H1 (cell line): Measurements from ENCODE around the gene STXBP4. TPM values are rescaled to one million over a fixed set of nuclear protein-coding genes. Genes with fewer than 3 reads are reported as not detected.

Experiments
- CTCF ChIA-PET: fragments of 300-600 bp; sonication (Branson Sonifier 250); formaldehyde crosslinking; loops from one replicate; lab custom pipeline; 2021; ENCODE audit not compliant: partially characterized antibody; lab: Charles Lee
- POLR2A ChIA-PET: fragments of 300-600 bp; sonication (Branson Sonifier 250); formaldehyde crosslinking; loops from one replicate; lab custom pipeline; 2021; ENCODE audit warnings: inconsistent platforms; ENCODE audit not compliant: partially characterized antibody; lab: Charles Lee
- DNase-seq, 2 experiments: peaks; one replicate each; pipeline versions ENCODE4 v3.0.0 to v3.0.0-alpha.2; 2010 to 2022; ENCODE audit warnings: low spot score in 2 of 2, low read depth in 1 of 2, mixed read lengths in 1 of 2
- FAIRE-seq: peaks from 2 replicates; lab custom pipeline; 2011; peaks lifted over from hg19 to GRCh38; lab: Jason Lieb, UNC
- H2AFZ ChIP-seq: 2 replicates; pipeline ENCODE4 v1.8.1; 2012; ENCODE audit warnings: low read length, inconsistent platforms
- H2AK5ac ChIP-seq: 2 replicates; pipeline ENCODE4 v1.6.1; 2013; ENCODE audit warnings: low read depth, low read length
- H2BK120ac ChIP-seq: replicated peaks from 2 replicates; pipeline ENCODE3; 2013; ENCODE audit warnings: low read depth, low read length, inconsistent platforms
- H2BK12ac ChIP-seq: 2 replicates; pipeline ENCODE4 v1.6.1; 2013; ENCODE audit warnings: low read depth, low read length
- H2BK15ac ChIP-seq: 2 replicates; pipeline ENCODE4 v1.6.1; 2013; ENCODE audit warnings: low read length
- H2BK20ac ChIP-seq: 2 replicates; pipeline ENCODE4 v1.6.1; 2013; ENCODE audit warnings: low read length
- H2BK5ac ChIP-seq: 2 replicates; pipeline ENCODE4 v1.6.1; 2013; ENCODE audit warnings: low read depth, low read length
- H3K14ac ChIP-seq: 2 replicates; pipeline ENCODE4 v1.6.1; 2013; ENCODE audit warnings: inconsistent platforms; ENCODE audit not compliant: insufficient read length
- H3K18ac ChIP-seq: 2 replicates; pipeline ENCODE4 v1.6.1; 2013; ENCODE audit warnings: low read length; ENCODE audit errors: extremely low read depth
- H3K23ac ChIP-seq: 2 replicates; pipeline ENCODE4 v1.6.1; 2013; ENCODE audit warnings: inconsistent platforms; ENCODE audit not compliant: insufficient read length
- H3K23me2 ChIP-seq: 2 replicates; pipeline ENCODE4 v1.6.1; 2013; ENCODE audit warnings: low read depth, low read length
- H3K27ac ChIP-seq: 2 replicates; pipeline ENCODE4 v1.6.1; 2011; ENCODE audit warnings: low read depth, low read length, inconsistent platforms
- H3K27me3 ChIP-seq, 4 experiments: replicated peaks in 1 of 4; 1 replicate in 1 of 4; 2 replicates in 3 of 4; pipeline versions ENCODE4 v1.6.1 to v1.8.1; 2011 to 2013; ENCODE audit warnings: low read length in 3 of 4, mild to moderate bottlenecking in 3 of 4, inconsistent platforms in 2 of 4, mixed read lengths in 2 of 4, moderate library complexity in 1 of 4; ENCODE audit not compliant: control insufficient read depth in 3 of 4, insufficient read depth in 3 of 4; ENCODE audit errors: extremely low read depth in 1 of 4
- H3K36me3 ChIP-seq, 4 experiments: 2 replicates each; pipeline versions ENCODE4 v1.6.1 to v1.8.1; 2011 to 2013; ENCODE audit warnings: mild to moderate bottlenecking in 4 of 4, low read length in 3 of 4, moderate library complexity in 2 of 4, control low read depth in 1 of 4, inconsistent platforms in 1 of 4; ENCODE audit not compliant: insufficient read depth in 4 of 4, control insufficient read depth in 2 of 4
- H3K4ac ChIP-seq: replicated peaks from 2 replicates; pipeline ENCODE3; 2013; ENCODE audit warnings: low read length, low read depth, mixed read lengths, inconsistent platforms; ENCODE audit not compliant: insufficient read length
- H3K4me1 ChIP-seq, 4 experiments: replicated peaks in 1 of 4; 1 replicate in 1 of 4; 2 replicates in 3 of 4; pipeline versions ENCODE4 v1.6.1 to v1.8.1; 2011 to 2013; ENCODE audit warnings: low read length in 3 of 4, inconsistent platforms in 2 of 4, mixed read lengths in 1 of 4; ENCODE audit not compliant: insufficient read depth in 4 of 4, control insufficient read depth in 3 of 4
- H3K4me2 ChIP-seq, 2 experiments: 2 replicates each; pipeline versions ENCODE4 v1.6.1 to v1.8.1; 2011 to 2013; ENCODE audit warnings: low read depth in 2 of 2, low read length in 2 of 2, control low read depth in 1 of 2, inconsistent platforms in 1 of 2, mild to moderate bottlenecking in 1 of 2; ENCODE audit not compliant: insufficient read depth in 1 of 2
- H3K4me3 ChIP-seq, 4 experiments: fragments of 200-600, 300-600 bp in 1 of 4; sonication (generic), shearing (Covaris generic), sonication (Bioruptor Twin) in 1 of 4; 2 replicates each; pipeline versions ENCODE4 v1.5.1 to v1.8.1; 2011 to 2016; ENCODE audit warnings: low read length in 4 of 4, low read depth in 3 of 4, control low read depth in 2 of 4, inconsistent platforms in 2 of 4, mild to moderate bottlenecking in 2 of 4, mixed read lengths in 1 of 4, moderate library complexity in 1 of 4; ENCODE audit not compliant: insufficient read depth in 2 of 4; ENCODE audit errors: extremely low read depth in 1 of 4
- H3K56ac ChIP-seq: replicated peaks from 2 replicates; pipeline ENCODE3; 2013; ENCODE audit warnings: low read depth, mild to moderate bottlenecking, mixed read lengths, low read length, inconsistent platforms; ENCODE audit not compliant: insufficient read length
- H3K79me1 ChIP-seq: 2 replicates; pipeline ENCODE4 v1.6.1; 2013; ENCODE audit warnings: low read depth, low read length, control low read depth
- H3K79me2 ChIP-seq, 2 experiments: 2 replicates each; pipeline versions ENCODE4 v1.6.1 to v1.8.1; 2012 to 2013; ENCODE audit warnings: low read length in 2 of 2, mild to moderate bottlenecking in 2 of 2, inconsistent platforms in 1 of 2; ENCODE audit not compliant: insufficient read depth in 2 of 2, control insufficient read depth in 1 of 2
- H3K9ac ChIP-seq, 4 experiments: replicated peaks in 1 of 4; 1 replicate in 1 of 4; 2 replicates in 3 of 4; pipeline versions ENCODE4 v1.6.1 to v1.8.1; 2011 to 2013; ENCODE audit warnings: low read depth in 3 of 4, low read length in 3 of 4, control low read depth in 2 of 4, mild to moderate bottlenecking in 2 of 4, moderate library complexity in 2 of 4, inconsistent platforms in 1 of 4; ENCODE audit errors: extremely low read depth in 1 of 4
- H3K9me3 ChIP-seq, 2 experiments: 2 replicates each; pipeline versions ENCODE4 v1.6.1 to v1.8.1; 2012 to 2013; ENCODE audit warnings: mild to moderate bottlenecking in 2 of 2, moderate library complexity in 2 of 2, control low read depth in 1 of 2, inconsistent platforms in 1 of 2, low read depth in 1 of 2, low read length in 1 of 2, mixed read lengths in 1 of 2; ENCODE audit not compliant: insufficient read depth in 2 of 2
- H4K20me1 ChIP-seq, 2 experiments: replicated peaks in 1 of 2; 2 replicates each; pipeline versions ENCODE3 to v1.8.1; 2011 to 2013; ENCODE audit warnings: inconsistent platforms in 2 of 2, low read length in 2 of 2, mild to moderate bottlenecking in 1 of 2; ENCODE audit not compliant: insufficient read depth in 2 of 2, control insufficient read depth in 1 of 2
- H4K5ac ChIP-seq: 2 replicates; pipeline ENCODE4 v1.6.1; 2013; ENCODE audit warnings: low read length, low read depth, mixed read lengths, inconsistent platforms; ENCODE audit not compliant: insufficient read length
- H4K8ac ChIP-seq: 2 replicates; pipeline ENCODE4 v1.8.0; 2013; ENCODE audit warnings: mild to moderate bottlenecking, moderate library complexity, low read length, inconsistent platforms; ENCODE audit not compliant: insufficient read depth; ENCODE audit errors: extremely low read depth
- H4K91ac ChIP-seq: replicated peaks from 2 replicates; pipeline ENCODE3; 2013; ENCODE audit warnings: low read length, mixed read lengths, inconsistent platforms; ENCODE audit not compliant: insufficient read length
- ATF2 ChIP-seq: IDR thresholded peaks from 2 replicates; pipeline ENCODE4 v1.6.1; 2012; ENCODE audit warnings: low read length, inconsistent platforms
- EGR1 ChIP-seq: IDR thresholded peaks from 2 replicates; pipeline ENCODE4 v1.6.1; 2011; ENCODE audit warnings: low read depth, low read length, borderline replicate concordance
- GTF2F1 ChIP-seq: IDR thresholded peaks from 2 replicates; pipeline ENCODE4 v1.6.1; 2012; ENCODE audit warnings: low read depth, low read length, improper control_type of control experiment, borderline replicate concordance
- RNF2 ChIP-seq: fragments of 200-900, 300-1000 bp; sonication (generic); IDR thresholded peaks from 2 replicates; pipeline ENCODE4 v1.7.1; 2016; ENCODE audit warnings: borderline replicate concordance, low read depth, mild to moderate bottlenecking, antibody characterized with exemption, low read length; ENCODE audit not compliant: poor library complexity, severe bottlenecking; ENCODE audit errors: missing control alignments
- RXRA ChIP-seq: IDR thresholded peaks from 2 replicates; pipeline ENCODE4 v1.6.1; 2011; ENCODE audit warnings: low read depth, mild to moderate bottlenecking, low read length, moderate library complexity; ENCODE audit not compliant: insufficient read depth
- SUZ12 ChIP-seq: fragments of 200-600 bp; sonication (generic); IDR thresholded peaks from 2 replicates; pipeline ENCODE4 v1.6.1; 2012; ENCODE audit warnings: mild to moderate bottlenecking, inconsistent platforms, low read length, moderate library complexity, mixed read lengths
- WGBS, 2 experiments: shearing (Covaris generic) in 1 of 2; methylation state at CpG; one replicate each; pipeline versions ENCODE4 v1.1.6 to v1.1.7; 2013 to 2015; ENCODE audit warnings: low lambda C conversion rate in 2 of 2, mixed read lengths in 2 of 2, inconsistent platforms in 1 of 2, low coverage in 1 of 2, missing lambda C conversion rate in 1 of 2; ENCODE audit not compliant: insufficient replicate concordance in 2 of 2, insufficient coverage in 1 of 2, insufficient read length in 1 of 2; ENCODE audit errors: extremely low coverage in 1 of 2, missing lambda C conversion rate in 1 of 2; 5-methylcytosine and 5-hydroxymethylcytosine counted together
- polyA plus RNA-seq, 7 experiments: library from polyadenylated mRNA; depleted of rRNA in 3 of 7; stranded (reverse) in 5 of 7; unstranded in 2 of 7; fragments of >200 nt in 5 of 7; fragments of 200-250 nt in 2 of 7; gene quantifications; 1 replicate in 5 of 7; 2 replicates in 1 of 7; 4 replicates in 1 of 7; pipeline versions ENCODE4 v1.2.1 to v1.2.3, GENCODE V29; 2011 to 2013; ENCODE audit warnings: missing spikeins in 2 of 7, mixed read lengths in 2 of 7
- total RNA-seq: library from RNA; stranded (reverse); fragmentation: NEBNext Ultra II Directional; extraction: Animal tissue kit (Norgen Biotek cat#: 25700); gene quantifications from 2 replicates; pipeline ENCODE4 v1.2.1, GENCODE V29; 2021
- TF ChIP-seq, protein P1 (sequence below): IDR thresholded peaks from 2 replicates; pipeline ENCODE4 v1.6.1; 2011; ENCODE audit warnings: low read depth, mild to moderate bottlenecking, low read length; ENCODE audit not compliant: insufficient read depth
- TF ChIP-seq, protein P2 (sequence below), 3 experiments: IDR thresholded peaks; 1 replicate in 2 of 3; 2 replicates in 1 of 3; pipeline versions ENCODE4 v1.5.1 to v1.6.1; 2011; ENCODE audit warnings: low read length in 3 of 3, mild to moderate bottlenecking in 3 of 3, inconsistent platforms in 2 of 3, low read depth in 1 of 3, moderate library complexity in 1 of 3; ENCODE audit not compliant: insufficient read depth in 1 of 3; ENCODE audit errors: control extremely low read depth in 1 of 3

STXBP4 gene
- total and polyA plus RNA-seq, 2 of the 8 experiments (the other 6 are each of a cell fraction or from before 2014, with no cell fraction given): 3.2 to 18.5 TPM

- no peak overlapping the region for H2BK15ac ChIP-seq
- no peak overlapping the region for H2AK5ac ChIP-seq
- H4K91ac ChIP-seq: no peak overlapping the region
- WGBS, 2 experiments: 91% methylated on average over 3 of the region's 3 CpGs; no CpG with 5 or more reads in 1 of the 2 experiments
- H2BK12ac ChIP-seq: no peak overlapping the region
- peaks cover 0 to 2% of the 10 kb centered on the region in 2 experiments for H4K20me1 ChIP-seq
- H3K23ac ChIP-seq: no peak overlapping the region
- no peak overlapping the region for H3K4me3 ChIP-seq
- ChIA-PET POLR2A (no interaction called here), CTCF (interaction anchor here (0.9 kb wide), 1 partner anchor 55 kb away, joined by 4 read pairs; no protein-coding TSS in a partner anchor)
- peaks cover 0 to 4% (median 0%) of the 10 kb centered on the region in 4 experiments; a peak in 1 of 8 replicates for H3K36me3 ChIP-seq
- no peak overlapping the region for H3K27ac ChIP-seq
- peaks cover 7% of the 10 kb centered on the region; the same call in 1 of the 2 replicates for H3K23me2 ChIP-seq
- H2BK5ac ChIP-seq: no peak overlapping the region
- H4K5ac ChIP-seq: no peak overlapping the region
- H3K27me3 ChIP-seq: no peaks in the 10 kb centered on the region
- peaks cover 2 to 84% of the 10 kb centered on the region in 2 experiments; a peak in 3 of 4 replicates for H3K79me2 ChIP-seq
- H3K79me1 ChIP-seq: peaks cover 5% of the 10 kb centered on the region; the same call in 1 of the 2 replicates
- no peak overlapping the region for H2AFZ ChIP-seq
- H3K4me2 ChIP-seq: no peak overlapping the region
- no peak overlapping the region for H3K18ac ChIP-seq
- no peak overlapping the region for H4K8ac ChIP-seq
- no peak overlapping the region for H2BK120ac ChIP-seq
- no peak overlapping the region for H2BK20ac ChIP-seq
- no peak for DNase-seq
- H3K4me1 ChIP-seq: peaks cover 0 to 5% (median 0%) of the 10 kb centered on the region in 4 experiments; a peak in 2 of 7 replicates
- no peak overlapping the region for H3K14ac ChIP-seq
- FAIRE-seq: no peak
- H3K9ac ChIP-seq: no peak overlapping the region
- H3K56ac ChIP-seq: no peak overlapping the region
- no peak overlapping the region for H3K4ac ChIP-seq
- H3K9me3 ChIP-seq: no peaks in the 10 kb centered on the region
- TF ChIP-seq RXRA (no peak), SUZ12 (no peak), ATF2 (no peak), RNF2 (no peak), GTF2F1 (no peak), EGR1 (no peak)
- TF ChIP-seq, protein P1, sequence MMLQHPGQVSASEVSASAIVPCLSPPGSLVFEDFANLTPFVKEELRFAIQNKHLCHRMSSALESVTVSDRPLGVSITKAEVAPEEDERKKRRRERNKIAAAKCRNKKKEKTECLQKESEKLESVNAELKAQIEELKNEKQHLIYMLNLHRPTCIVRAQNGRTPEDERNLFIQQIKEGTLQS: no peak
- TF ChIP-seq, protein P2, sequence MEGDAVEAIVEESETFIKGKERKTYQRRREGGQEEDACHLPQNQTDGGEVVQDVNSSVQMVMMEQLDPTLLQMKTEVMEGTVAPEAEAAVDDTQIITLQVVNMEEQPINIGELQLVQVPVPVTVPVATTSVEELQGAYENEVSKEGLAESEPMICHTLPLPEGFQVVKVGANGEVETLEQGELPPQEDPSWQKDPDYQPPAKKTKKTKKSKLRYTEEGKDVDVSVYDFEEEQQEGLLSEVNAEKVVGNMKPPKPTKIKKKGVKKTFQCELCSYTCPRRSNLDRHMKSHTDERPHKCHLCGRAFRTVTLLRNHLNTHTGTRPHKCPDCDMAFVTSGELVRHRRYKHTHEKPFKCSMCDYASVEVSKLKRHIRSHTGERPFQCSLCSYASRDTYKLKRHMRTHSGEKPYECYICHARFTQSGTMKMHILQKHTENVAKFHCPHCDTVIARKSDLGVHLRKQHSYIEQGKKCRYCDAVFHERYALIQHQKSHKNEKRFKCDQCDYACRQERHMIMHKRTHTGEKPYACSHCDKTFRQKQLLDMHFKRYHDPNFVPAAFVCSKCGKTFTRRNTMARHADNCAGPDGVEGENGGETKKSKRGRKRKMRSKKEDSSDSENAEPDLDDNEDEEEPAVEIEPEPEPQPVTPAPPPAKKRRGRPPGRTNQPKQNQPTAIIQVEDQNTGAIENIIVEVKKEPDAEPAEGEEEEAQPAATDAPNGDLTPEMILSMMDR (IDR thresholded peaks at IDR 0.05; ENCODE audit: control extremely low read depth in 1 of 3, insufficient read depth in 1 of 3, low read depth in 1 of 3, low read length in 3 of 3): no peak
Measured at GRCh38 chr17:54971901-54972300, 3.3 kb downstream of the STXBP4 start.
